Stimulated activated CD8-positive, alpha-beta memory T cell treated with anti-CD3 and anti-CD28 coated beads, Interleukin-12 subunit alpha, Interleukin-12 subunit beta, amount 100 ng/mL, for 24 hours (primary cell): ENCODE results near the gene AFDN.

Experiments
- DNase-seq: peaks from one replicate; pipeline ENCODE4 v3.0.0-alpha.2; 2020; ENCODE audit errors: extremely low read depth

Gene AFDN

GRCh38 chr6:167841981-167842380, 15.3 kb downstream of the AFDN start:
- DNase-seq: no peak

- no peak for DNase-seq
Observed at GRCh38 chr6:167842457-167842856, 15.7 kb downstream of the AFDN start.

- DNase-seq: no peak
Observed at GRCh38 chr6:167843023-167843422, 16.3 kb downstream of the AFDN start.

GRCh38 chr6:167845856-167846255, 19.1 kb downstream of the AFDN start:
- DNase-seq: no peak

- no peak for DNase-seq
Observed at GRCh38 chr6:167846997-167847606, 20.4 kb downstream of the AFDN start.

- no peak for DNase-seq
Observed at GRCh38 chr6:167847936-167848335, 21.2 kb downstream of the AFDN start.

GRCh38 chr6:167848783-167849182, 22.1 kb downstream of the AFDN start:
- DNase-seq: no peak

GRCh38 chr6:167849846-167850459, 23.2 kb downstream of the AFDN start:
- no peak for DNase-seq

GRCh38 chr6:167850782-167851181, 24.1 kb downstream of the AFDN start:
- DNase-seq: no peak

- no peak for DNase-seq
Observed at GRCh38 chr6:167851370-167851952, 24.8 kb downstream of the AFDN start.

- DNase-seq: no peak
Observed at GRCh38 chr6:167855825-167856425, 29.2 kb downstream of the AFDN start.

GRCh38 chr6:167856474-167856873, 29.8 kb downstream of the AFDN start:
- DNase-seq: no peak

- DNase-seq: no peak
Observed at GRCh38 chr6:167856999-167857660, 30.4 kb downstream of the AFDN start.

- no peak for DNase-seq
Observed at GRCh38 chr6:167858086-167858591, 31.4 kb downstream of the AFDN start.

- DNase-seq: no peak
Observed at GRCh38 chr6:167858842-167859664, 32.3 kb downstream of the AFDN start.

GRCh38 chr6:167860550-167861226, 34.0 kb downstream of the AFDN start:
- DNase-seq: no peak

- no peak for DNase-seq
Observed at GRCh38 chr6:167861424-167861823, 34.7 kb downstream of the AFDN start.

GRCh38 chr6:167863897-167864296, 37.2 kb downstream of the AFDN start:
- DNase-seq: no peak

- DNase-seq: no peak
Observed at GRCh38 chr6:167866642-167867041, 39.9 kb downstream of the AFDN start.

GRCh38 chr6:167870321-167870720, 43.6 kb downstream of the AFDN start:
- DNase-seq: no peak
